GM10266 (cell line): Measurements from ENCODE around the gene ANKRD12.

Source experiments
- DNase-seq: peaks from one replicate; pipeline ENCODE4 v3.0.0; 2012; ENCODE audit errors: extremely low spot score
- CTCF ChIP-seq: IDR thresholded peaks from 2 replicates; pipeline ENCODE4 v1.5.1; 2012; ENCODE audit warnings: mild to moderate bottlenecking, low read depth; ENCODE audit not compliant: control insufficient read depth, insufficient read depth; ENCODE audit errors: missing control alignments

Gene ANKRD12

DNA sequence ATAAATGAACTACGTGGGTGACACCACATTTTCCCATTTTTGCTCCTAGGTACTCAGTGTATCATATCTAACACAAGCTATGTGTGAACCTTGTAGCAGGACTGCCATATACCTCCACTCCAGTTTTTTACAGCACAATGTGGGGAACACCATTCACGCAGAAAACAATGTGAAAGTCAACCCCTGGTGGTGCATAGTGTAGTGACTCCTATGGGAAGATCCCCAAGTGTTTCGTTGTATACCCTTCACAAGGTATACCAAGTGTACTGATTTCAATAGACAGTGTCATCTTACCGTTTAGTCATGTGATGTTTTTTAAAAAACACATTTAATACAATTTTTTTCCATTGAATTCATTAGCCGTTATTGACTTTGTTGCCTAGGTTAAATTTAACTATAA is 68.1 kb downstream of the ANKRD12 start:
- TF ChIP-seq CTCF: no peak
- no peak for DNase-seq

DNA sequence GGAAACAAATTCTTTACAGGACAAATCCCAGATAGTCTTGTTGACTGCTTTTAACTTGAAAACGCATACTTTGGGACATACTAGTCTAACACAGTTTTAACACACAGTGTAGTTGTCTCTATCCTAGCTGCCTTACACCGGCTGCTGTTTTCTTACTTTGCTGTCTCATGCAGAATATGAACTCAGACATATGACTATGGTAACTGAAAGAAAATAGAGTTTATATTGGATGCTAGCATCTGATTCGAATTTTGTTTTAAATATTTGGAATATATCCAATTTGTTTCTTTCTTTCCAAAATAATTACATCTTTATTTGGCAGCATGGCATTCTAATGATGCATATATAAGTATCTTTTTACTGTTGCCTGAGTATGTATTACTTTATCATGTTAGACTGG is 69.8 kb downstream of the ANKRD12 start:
- no peak for DNase-seq
- TF ChIP-seq CTCF: no peak

GRCh38 chr18:9209279-9209678 is 72.7 kb downstream of the ANKRD12 start:
- TF ChIP-seq CTCF: no peak
- DNase-seq: no peak

DNA sequence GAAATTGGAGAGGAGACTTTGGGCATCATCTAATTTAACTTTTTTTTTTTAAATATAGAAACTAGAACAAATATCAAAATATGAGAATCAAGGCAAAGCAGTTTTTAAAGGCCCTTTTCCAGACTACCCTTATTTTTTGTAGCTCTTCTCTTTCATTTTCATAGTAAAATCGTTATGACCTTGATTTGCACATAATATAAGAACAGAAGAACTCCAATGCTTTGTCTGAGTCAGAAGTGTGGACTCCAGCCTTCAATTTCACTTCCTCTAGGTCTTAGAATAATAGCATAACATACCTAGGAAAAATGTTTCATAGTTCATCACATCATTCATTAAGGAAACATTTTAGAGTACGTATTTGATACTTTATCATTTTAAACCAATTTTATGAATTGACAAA is 74.4 kb downstream of the ANKRD12 start:
- DNase-seq: no peak
- no peak for TF ChIP-seq CTCF

DNA sequence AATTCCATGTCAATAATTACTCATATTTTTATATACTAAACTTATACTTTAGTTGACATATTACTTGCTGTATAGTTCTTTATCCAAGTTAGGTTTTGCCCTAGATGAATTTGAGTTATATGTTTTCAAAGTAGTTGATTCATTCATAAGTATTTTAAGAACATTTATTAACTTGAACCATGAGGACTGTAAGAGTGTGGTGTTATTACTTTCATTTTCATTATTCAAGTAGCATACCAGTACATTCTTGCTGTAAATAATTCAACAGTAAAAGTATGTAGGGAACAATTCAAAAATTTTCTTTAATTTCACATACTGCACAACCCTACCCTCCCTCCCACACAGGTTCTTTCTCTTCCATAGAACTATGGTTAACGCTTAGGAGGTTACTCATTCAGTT is 75.4 kb downstream of the ANKRD12 start:
- no peak for TF ChIP-seq CTCF
- no peak for DNase-seq

DNA sequence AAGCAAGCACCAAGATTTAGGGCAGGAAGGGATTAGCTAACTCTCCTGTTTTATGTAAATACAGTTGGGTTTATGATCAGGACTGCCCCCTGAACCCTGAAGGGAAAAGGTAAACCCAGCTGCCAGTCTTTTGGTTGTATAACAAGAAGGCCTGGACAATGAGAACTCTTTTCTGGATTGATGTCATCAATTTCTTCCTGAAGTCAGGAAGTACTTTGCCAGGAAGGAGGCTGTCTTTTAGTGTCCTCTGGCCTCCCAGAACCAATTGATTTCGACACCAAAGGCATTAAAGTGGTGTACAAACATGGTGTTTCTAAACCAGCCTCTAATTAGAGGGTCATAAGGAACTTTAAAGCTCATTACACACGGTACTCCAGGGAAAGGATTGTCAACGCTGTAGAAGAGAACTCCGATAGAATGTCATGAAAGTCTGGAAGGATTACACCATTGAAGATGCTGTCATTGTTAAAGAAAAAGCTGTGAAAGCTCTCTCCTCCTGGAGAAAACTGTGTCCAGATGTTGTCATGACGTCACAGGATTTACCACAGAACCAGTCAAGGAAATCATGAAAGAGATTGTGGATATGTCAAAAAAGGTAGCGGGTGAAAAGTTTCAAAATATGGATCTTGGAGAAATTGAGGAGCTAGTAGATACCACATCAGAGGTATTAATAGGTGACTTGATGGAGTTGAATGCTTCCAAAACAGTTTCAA is 78.8 kb downstream of the ANKRD12 start:
- no peak for TF ChIP-seq CTCF
- no peak for DNase-seq

DNA sequence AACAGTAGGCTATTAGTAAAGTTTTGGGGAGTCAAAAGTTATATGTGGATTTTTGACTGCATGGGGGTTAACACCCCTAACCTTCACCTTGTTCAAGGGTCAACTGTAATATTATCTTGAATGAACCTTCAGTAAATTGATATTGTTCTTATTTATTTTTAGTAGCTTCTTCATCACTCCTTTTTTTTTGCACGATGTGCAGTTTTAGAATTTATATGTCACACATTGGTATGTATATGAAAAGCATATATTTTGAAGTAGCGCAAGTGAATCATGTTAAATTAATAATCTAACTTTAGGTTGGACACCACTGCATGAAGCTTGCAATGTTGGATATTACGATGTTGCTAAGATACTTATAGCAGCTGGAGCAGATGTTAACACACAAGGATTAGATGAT is 79.9 kb downstream of the ANKRD12 start:
- no peak for DNase-seq
- TF ChIP-seq CTCF: no peak
